H1 (cell line): ENCODE results near the gene SYNDIG1. TPM values are rescaled to one million over a fixed set of nuclear protein-coding genes. Genes with fewer than 3 reads are reported as not detected.

Source experiments
- CTBP2 ChIP-seq: IDR thresholded peaks from 2 replicates; pipeline ENCODE4 v1.7.0; 2011; ENCODE audit warnings: borderline replicate concordance, mild to moderate bottlenecking, moderate library complexity, mixed read lengths, low read length; ENCODE audit not compliant: insufficient read depth, insufficient read length
- JUND ChIP-seq: IDR thresholded peaks from 2 replicates; pipeline ENCODE4 v1.6.1; 2011; ENCODE audit warnings: mild to moderate bottlenecking, improper control_type of control experiment, low read length
- RFX5 ChIP-seq: IDR thresholded peaks from 2 replicates; pipeline ENCODE4 v1.6.1; 2011; ENCODE audit warnings: low read depth, low read length, improper control_type of control experiment, borderline replicate concordance
- TBP ChIP-seq: IDR thresholded peaks from 2 replicates; pipeline ENCODE4 v1.6.1; 2011; ENCODE audit warnings: low read depth, low read length, improper control_type of control experiment
- polyA plus RNA-seq, 7 experiments: library from polyadenylated mRNA; depleted of rRNA in 3 of 7; stranded (reverse) in 5 of 7; unstranded in 2 of 7; fragments of >200 nt in 5 of 7; fragments of 200-250 nt in 2 of 7; gene quantifications; 1 replicate in 5 of 7; 2 replicates in 1 of 7; 4 replicates in 1 of 7; pipeline versions ENCODE4 v1.2.1 to v1.2.3, GENCODE V29; 2011 to 2013; ENCODE audit warnings: missing spikeins in 2 of 7, mixed read lengths in 2 of 7
- total RNA-seq: library from RNA; stranded (reverse); fragmentation: NEBNext Ultra II Directional; extraction: Animal tissue kit (Norgen Biotek cat#: 25700); gene quantifications from 2 replicates; pipeline ENCODE4 v1.2.1, GENCODE V29; 2021

Gene SYNDIG1
- total and polyA plus RNA-seq, 2 of the 8 experiments (the other 6 are each of a cell fraction or from before 2014, with no cell fraction given): 6.5 to 7.8 TPM

GRCh38 chr20:24503352-24503931 lies 34.0 kb downstream of the SYNDIG1 start (continued):
- TF ChIP-seq RFX5 (no peak), CTBP2 (no peak), TBP (no peak), JUND (no peak)
